ENCODE measurements around the gene SPTLC3. TPM values are rescaled to one million over a fixed set of nuclear protein-coding genes. Genes with fewer than 3 reads are reported as not detected.

The SPTLC3 gene
- total RNA-seq, 3 donors from 2014 or later = 7.7 to 11.1 (median 7.9) TPM

- Histone ChIP-seq H3K9me3 (no peaks in the 10 kb centered on the region), H3K36me3 (no peaks in the 10 kb centered on the region), H3K4me1 (no peaks in the 10 kb centered on the region), H3K4me3 (no peak overlapping the region), H3K27ac (peak overlapping the region in 1 of 2 donors; percentile 69), H3K27me3 (no peaks in the 10 kb centered on the region)
- DNase-seq (ENCODE audit: low spot score in 2 of 2) = peak in 1 of 2 donors; percentile 81
- no peak for TF ChIP-seq POLR2A (IDR thresholded peaks at IDR 0.05)
- peak in 1 of 3 donors; percentile 37 for TF ChIP-seq POLR2AphosphoS5 (IDR thresholded peaks at IDR 0.05)
- intact Hi-C loops (cut with DNase I; ENCODE audit: low total_unique reads) = no loop called here
Measured at GRCh38 chr20:13029687-13030375, 21.1 kb downstream of the SPTLC3 start.

GRCh38 chr20:13031751-13032150 lies 23.0 kb downstream of the SPTLC3 start:
- DNase-seq (ENCODE audit: low spot score in 2 of 2) = no peak
- intact Hi-C loops (cut with DNase I; ENCODE audit: low total_unique reads) = no loop called here
- Histone ChIP-seq H3K36me3 (no peaks in the 10 kb centered on the region), H3K27me3 (no peaks in the 10 kb centered on the region), H3K4me1 (no peaks in the 10 kb centered on the region), H3K9me3 (no peaks in the 10 kb centered on the region), H3K4me3 (no peak overlapping the region), H3K27ac (no peak overlapping the region)
- TF ChIP-seq CTCF (IDR thresholded peaks at IDR 0.05) (no peak), POLR2AphosphoS5 (IDR thresholded peaks at IDR 0.05) (no peak), POLR2A (IDR thresholded peaks at IDR 0.05) (no peak)

- no peak overlapping the region for H3K4me3 ChIP-seq
- TF ChIP-seq POLR2A (IDR thresholded peaks at IDR 0.05) (no peak), CTCF (IDR thresholded peaks at IDR 0.05) (no peak), POLR2AphosphoS5 (IDR thresholded peaks at IDR 0.05) (no peak)
- no peaks in the 10 kb centered on the region for H3K36me3 ChIP-seq
- H3K27ac ChIP-seq = no peak overlapping the region
- no peaks in the 10 kb centered on the region for H3K27me3 ChIP-seq
- no peaks in the 10 kb centered on the region for H3K9me3 ChIP-seq
- no peak for DNase-seq (ENCODE audit: low spot score in 2 of 2)
- intact Hi-C loops (cut with DNase I; ENCODE audit: low total_unique reads) = no loop called here
- no peaks in the 10 kb centered on the region for H3K4me1 ChIP-seq
Measured at GRCh38 chr20:13034115-13034514, 25.3 kb downstream of the SPTLC3 start.

GRCh38 chr20:13034936-13035335 lies 26.2 kb downstream of the SPTLC3 start:
- no peak for DNase-seq (ENCODE audit: low spot score in 2 of 2)
- no peaks in the 10 kb centered on the region for H3K27me3 ChIP-seq
- intact Hi-C loops (cut with DNase I; ENCODE audit: low total_unique reads) = no loop called here
- H3K4me1 ChIP-seq = no peaks in the 10 kb centered on the region
- H3K9me3 ChIP-seq = no peaks in the 10 kb centered on the region
- no peak for TF ChIP-seq CTCF (IDR thresholded peaks at IDR 0.05)
- no peak for TF ChIP-seq POLR2A (IDR thresholded peaks at IDR 0.05)
- no peak for TF ChIP-seq POLR2AphosphoS5 (IDR thresholded peaks at IDR 0.05)
- no peak overlapping the region for H3K27ac ChIP-seq
- H3K4me3 ChIP-seq = no peak overlapping the region
- H3K36me3 ChIP-seq = no peaks in the 10 kb centered on the region

- TF ChIP-seq CTCF (IDR thresholded peaks at IDR 0.05) (no peak), POLR2A (IDR thresholded peaks at IDR 0.05) (no peak), POLR2AphosphoS5 (IDR thresholded peaks at IDR 0.05) (no peak)
- intact Hi-C loops (cut with DNase I; ENCODE audit: low total_unique reads) = no loop called here
- Histone ChIP-seq H3K4me1 (no peaks in the 10 kb centered on the region), H3K27ac (no peak overlapping the region), H3K9me3 (no peaks in the 10 kb centered on the region), H3K4me3 (no peak overlapping the region), H3K27me3 (no peaks in the 10 kb centered on the region), H3K36me3 (no peaks in the 10 kb centered on the region)
- no peak for DNase-seq (ENCODE audit: low spot score in 2 of 2)
Measured at GRCh38 chr20:13035399-13036152, 26.8 kb downstream of the SPTLC3 start.

Measured in breast epithelium (tissue), 4 donors.